Measurements from ENCODE around the gene APOM.

Gene APOM

DNA sequence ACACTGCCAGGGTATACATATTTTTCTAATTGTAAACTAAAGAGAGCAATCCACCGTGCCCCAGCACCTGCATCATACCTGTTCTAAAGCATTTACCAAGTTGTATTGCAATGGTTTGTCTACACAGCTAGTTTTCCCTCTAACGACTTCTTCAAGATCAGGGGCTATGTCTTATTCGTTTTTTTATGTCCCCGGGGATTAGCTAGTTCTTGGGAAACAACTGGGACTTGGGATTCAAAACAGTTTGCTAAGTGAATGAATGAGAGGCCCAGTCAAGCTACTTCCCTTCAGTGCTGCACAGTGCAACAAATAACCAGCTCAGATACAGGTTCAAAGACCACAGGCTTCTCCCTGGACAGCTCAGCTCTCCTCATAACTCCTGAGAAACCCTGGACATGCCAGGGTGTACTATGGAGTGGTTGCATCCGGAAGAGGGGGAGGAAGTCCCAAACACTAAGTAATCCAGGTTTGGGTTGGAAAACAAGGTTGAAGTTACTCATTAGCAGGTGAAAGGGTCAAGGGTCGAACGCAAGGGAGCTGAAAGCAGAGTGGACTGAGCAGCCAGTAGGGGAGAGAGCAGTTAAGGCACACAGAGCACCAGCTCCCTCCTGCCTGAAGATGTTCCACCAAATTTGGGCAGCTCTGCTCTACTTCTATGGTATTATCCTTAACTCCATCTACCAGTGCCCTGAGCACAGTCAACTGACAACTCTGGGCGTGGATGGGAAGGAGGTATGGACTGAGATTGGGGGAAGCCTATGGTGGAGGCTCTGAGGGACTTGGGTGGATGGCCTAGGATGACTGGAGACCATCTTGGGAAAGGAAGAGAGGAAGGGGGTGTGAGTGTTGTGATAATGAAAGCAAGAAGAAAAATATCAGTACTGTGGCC is at the start of gene APOM:
TSS of gene APOM (plus strand) at position 546 of the 889 bp plus-strand sequence. CDS start at position 619, 73 bp downstream.
- no peak for DNase-seq

DNA sequence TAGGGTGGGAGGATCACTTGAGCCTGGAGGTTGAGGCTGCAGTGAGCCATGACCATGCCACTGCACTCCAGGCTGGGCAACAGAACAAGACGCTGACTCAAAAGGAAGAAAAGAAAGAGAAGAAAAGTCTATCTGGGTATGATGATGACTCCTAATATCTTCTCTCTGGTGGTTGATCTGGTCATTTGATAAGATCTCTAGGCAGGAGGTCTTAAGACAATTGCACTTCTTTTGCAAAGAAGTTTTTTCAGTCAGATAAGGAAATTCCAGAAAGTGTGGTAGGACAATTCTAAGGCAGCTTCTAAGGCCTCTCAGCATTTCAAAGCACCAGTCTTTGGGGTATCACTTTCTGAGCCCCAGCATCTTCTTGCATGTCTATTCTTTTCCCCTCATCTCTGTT is 48.4 kb upstream of the APOM start:
- DNase-seq: no peak

GRCh38 chr6:31609519-31610406 is 45.9 kb upstream of the APOM start:
- DNase-seq: no peak

DNA sequence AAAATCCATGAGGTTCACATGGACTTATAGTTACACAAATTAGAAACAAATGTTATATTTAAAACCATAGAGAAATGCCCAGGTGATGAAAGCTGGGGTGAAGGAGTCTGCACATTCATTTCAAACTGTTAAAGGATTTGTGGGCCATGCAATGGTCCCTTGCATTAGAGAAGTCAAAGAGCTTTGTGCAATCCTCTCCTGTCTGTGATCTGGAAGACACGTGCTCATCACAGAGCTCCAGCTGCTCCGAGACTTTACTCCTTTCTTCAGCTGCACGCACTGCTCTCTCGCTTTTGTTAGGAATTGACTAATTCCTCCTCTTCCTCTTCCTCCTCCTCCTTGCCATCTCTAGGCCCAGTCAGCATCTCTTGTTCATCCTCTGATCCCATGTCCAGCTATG is 44.7 kb upstream of the APOM start:
- no peak for DNase-seq

DNA sequence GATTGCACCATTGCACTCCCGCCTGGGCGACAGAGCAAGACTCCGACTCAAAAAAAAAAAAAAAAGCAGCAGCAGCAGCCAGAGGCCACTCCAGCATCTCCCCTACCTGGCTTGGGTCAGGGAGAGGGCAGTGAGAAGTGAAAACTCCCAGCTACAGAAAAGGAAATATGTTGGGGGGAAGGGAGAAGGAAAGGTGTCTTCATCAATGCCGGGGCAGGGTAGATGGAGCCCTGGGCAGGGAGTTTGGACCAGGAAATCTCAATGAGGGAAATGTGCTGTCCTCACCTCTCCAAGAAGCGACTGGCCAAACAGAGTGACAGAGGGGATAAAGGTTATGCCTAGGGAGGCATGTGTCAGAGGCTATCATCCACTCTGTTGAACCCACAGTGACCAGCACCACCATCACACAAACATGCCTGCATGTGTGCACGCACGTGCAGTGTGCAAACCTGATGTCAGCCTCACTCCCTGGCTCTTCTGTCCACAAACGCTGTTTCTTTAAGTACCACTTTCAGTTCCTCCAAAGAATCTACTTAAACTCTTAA is 41.5 kb upstream of the APOM start:
- no peak for DNase-seq

- DNase-seq: no peak
Observed at GRCh38 chr6:31614684-31615578, 40.8 kb upstream of the APOM start, which contains the start of gene AIF1. TSS of gene AIF1 (plus strand) at chr6:31615234. CDS start at chr6:31615330, 96 bp downstream.

DNA sequence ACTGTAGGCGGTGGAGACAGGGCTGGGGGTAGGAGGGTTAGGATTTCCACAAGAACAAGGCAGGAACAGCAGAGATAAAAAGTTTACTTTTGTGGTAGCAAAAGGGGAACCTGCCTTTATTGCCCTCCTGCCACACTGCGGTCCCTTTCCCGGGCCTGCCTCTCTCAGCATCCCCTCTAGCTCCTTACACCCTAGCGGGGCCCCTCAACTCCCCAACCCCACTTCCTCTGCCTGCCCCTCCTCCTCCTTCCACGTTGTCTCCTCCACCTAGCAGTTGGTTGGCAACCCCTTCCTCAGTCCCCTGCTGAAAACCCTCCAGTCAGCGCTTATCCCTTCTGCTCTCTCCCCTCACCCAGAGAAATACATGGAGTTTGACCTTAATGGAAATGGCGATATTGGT is 39.9 kb upstream of the APOM start:
- no peak for DNase-seq

- no peak for DNase-seq
Observed at GRCh38 chr6:31617010-31617409, 38.7 kb upstream of the APOM start.

GRCh38 chr6:31619805-31620585 is 35.7 kb upstream of the APOM start:
- peak; percentile 91 to 99 (median 99) for DNase-seq

GRCh38 chr6:31620586-31621319 is 34.9 kb upstream of the APOM start, which contains the start of gene PRRC2A:
TSS of gene PRRC2A (plus strand) at chr6:31620715. CDS start at chr6:31622790, 2,075 bp downstream.
- peak; percentile 85 to 99 (median 99) for DNase-seq

- DNase-seq: no peak
Observed at GRCh38 chr6:31621320-31621939, 34.3 kb upstream of the APOM start.

- DNase-seq: no peak
Observed at GRCh38 chr6:31621991-31622390, 33.7 kb upstream of the APOM start.

DNA sequence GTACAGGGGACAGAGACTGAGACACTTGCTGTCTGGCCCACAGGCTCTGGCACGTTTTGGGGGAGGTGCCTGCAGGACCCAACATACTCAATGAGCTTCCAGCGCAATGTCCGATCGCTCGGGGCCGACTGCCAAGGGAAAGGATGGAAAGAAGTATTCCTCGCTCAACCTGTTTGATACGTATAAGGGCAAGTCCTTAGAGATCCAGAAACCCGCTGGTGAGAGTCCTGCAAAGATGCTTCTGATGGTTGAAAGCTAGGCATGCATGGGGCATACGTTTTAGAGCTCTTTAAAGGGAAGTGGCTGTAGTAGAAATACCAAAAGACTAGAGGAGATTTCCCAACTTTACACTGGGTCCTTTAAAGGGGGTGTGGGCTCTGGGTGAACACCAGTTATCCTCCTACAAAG is 33.0 kb upstream of the APOM start:
- DNase-seq: no peak

DNA sequence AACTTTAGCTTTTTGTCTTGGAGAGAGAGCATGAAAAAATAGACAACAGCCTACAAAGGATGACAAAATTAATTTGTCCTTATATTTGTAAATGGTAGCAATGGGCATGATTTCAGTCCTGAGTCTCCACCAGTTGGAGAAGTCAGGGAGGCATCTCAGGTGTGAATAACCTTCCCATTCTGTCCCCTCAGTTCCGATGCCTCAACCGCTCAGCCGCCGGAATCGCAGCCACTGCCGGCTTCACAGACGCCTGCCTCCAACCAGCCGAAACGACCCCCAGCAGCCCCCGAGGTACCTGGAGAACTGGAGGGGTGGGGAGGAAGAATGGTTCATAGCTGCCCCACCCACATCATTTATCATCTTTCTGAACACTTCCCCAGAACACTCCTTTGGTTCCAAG is 31.6 kb upstream of the APOM start:
- no peak for DNase-seq

- DNase-seq: no peak
Observed at GRCh38 chr6:31626952-31627351, 28.7 kb upstream of the APOM start.

DNA sequence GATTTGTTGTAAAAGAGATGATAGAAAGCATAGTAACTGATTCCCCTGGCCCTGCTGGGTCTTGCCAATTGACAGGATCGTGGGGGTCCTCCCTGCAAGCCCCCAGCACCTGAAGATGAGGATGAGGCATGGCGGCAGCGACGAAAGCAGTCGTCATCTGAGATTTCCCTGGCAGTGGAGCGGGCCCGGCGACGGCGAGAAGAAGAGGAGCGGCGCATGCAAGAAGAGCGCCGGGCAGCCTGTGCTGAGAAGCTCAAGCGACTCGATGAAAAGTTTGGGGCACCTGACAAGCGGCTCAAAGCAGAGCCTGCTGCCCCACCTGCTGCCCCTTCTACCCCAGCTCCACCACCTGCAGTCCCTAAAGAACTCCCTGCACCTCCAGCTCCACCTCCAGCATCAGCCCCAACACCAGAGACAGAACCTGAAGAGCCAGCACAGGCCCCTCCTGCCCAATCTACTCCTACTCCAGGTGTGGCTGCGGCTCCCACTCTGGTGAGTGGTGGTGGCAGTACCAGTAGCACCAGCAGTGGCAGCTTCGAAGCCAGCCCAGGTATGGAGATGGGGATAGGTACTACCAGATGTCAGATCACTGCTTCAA is 27.9 kb upstream of the APOM start:
- no peak for DNase-seq

DNA sequence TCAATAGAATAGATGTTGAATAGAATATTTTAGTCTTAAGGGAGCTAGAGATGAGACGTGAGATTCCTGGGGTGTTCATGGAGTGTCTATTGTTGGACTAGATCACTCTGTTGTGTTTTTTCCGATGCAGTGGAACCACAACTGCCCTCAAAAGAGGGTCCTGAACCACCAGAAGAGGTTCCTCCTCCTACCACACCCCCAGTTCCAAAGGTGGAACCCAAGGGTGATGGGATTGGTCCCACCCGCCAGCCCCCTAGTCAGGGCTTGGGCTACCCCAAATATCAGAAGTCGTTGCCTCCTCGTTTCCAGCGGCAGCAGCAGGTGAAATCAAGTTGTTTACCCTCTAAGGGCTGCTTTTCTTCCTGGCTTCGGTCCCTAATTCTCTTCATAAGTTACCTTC is 26.7 kb upstream of the APOM start:
- no peak for DNase-seq

GRCh38 chr6:31630177-31630934 is 25.3 kb upstream of the APOM start:
- DNase-seq: no peak

- DNase-seq: no peak
Observed at GRCh38 chr6:31631209-31631608, 24.5 kb upstream of the APOM start.

Data from activated CD4-positive, CD25-positive, alpha-beta regulatory T cell (primary cell).